Osteocyte (in vitro differentiated cells): ENCODE data around the gene CHMP3. TPM values are rescaled to one million over a fixed set of nuclear protein-coding genes. Genes with fewer than 3 reads are reported as not detected.
"Not testable (repeated sequence)": the region's sequence is repeated elsewhere in the genome, so short reads cannot be mapped to it uniquely, and the experiment has no call there.

Experiments
- DNase-seq: peaks from one replicate; pipeline ENCODE4 v3.0.0; 2021; ENCODE audit warnings: mixed read lengths; ENCODE audit not compliant: unreplicated experiment; ENCODE audit errors: extremely low spot score
- H3K27ac Mint-ChIP-seq: one replicate; pipeline ENCODE4 v1.8.0; 2021; ENCODE audit warnings: mild to moderate bottlenecking, mixed read lengths; ENCODE audit not compliant: unreplicated experiment
- H3K27me3 Mint-ChIP-seq: one replicate; pipeline ENCODE4 v1.8.0; 2021; ENCODE audit warnings: mixed read lengths; ENCODE audit not compliant: unreplicated experiment
- H3K36me3 Mint-ChIP-seq: one replicate; pipeline ENCODE4 v1.8.0; 2021; ENCODE audit warnings: mixed read lengths; ENCODE audit not compliant: unreplicated experiment
- H3K4me1 Mint-ChIP-seq: one replicate; pipeline ENCODE4 v1.8.0; 2021; ENCODE audit warnings: mixed read lengths; ENCODE audit not compliant: unreplicated experiment
- H3K4me3 Mint-ChIP-seq: one replicate; pipeline ENCODE4 v1.8.0; 2021; ENCODE audit warnings: mild to moderate bottlenecking, moderate library complexity, mixed read lengths; ENCODE audit not compliant: unreplicated experiment
- H3K9me3 Mint-ChIP-seq: one replicate; pipeline ENCODE4 v1.8.0; 2021; ENCODE audit warnings: mixed read lengths; ENCODE audit not compliant: unreplicated experiment
- total RNA-seq: library from RNA; stranded (reverse); gene quantifications from 2 replicates; pipeline ENCODE4 v1.2.1, GENCODE V29; 2021
- TF ChIP-seq, protein P1 (sequence below): fragments of 200-600 bp; sonication (generic); IDR thresholded peaks from 2 replicates; pipeline ENCODE4 v1.5.0; 2021; ENCODE audit warnings: antibody characterized with exemption, mild to moderate bottlenecking, moderate library complexity

CHMP3 gene
- total RNA-seq, 1 donor from 2014 or later: 124 TPM

DNA sequence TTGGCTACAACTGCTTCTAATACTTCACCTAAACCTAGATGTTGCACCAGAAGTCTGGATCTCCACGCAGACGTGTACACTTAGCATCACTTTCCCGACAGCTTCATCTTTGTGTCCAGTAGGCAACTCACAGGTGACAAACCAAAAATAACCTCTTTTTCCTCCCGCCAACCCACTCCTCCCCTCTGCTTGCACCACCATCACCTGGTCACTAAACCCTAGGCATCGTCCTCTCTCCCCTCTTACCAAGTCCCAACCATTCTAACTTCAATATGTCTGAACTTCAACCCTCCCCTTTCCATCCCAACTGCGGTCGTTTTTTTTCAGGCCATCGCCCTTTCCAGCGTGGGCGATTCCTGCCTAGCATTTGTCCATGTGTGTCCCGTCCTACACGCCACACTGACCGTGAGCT, 413 bp upstream of the CHMP3 start:
- H3K27ac Mint-ChIP-seq: peak overlapping the region; percentile 99

DNA sequence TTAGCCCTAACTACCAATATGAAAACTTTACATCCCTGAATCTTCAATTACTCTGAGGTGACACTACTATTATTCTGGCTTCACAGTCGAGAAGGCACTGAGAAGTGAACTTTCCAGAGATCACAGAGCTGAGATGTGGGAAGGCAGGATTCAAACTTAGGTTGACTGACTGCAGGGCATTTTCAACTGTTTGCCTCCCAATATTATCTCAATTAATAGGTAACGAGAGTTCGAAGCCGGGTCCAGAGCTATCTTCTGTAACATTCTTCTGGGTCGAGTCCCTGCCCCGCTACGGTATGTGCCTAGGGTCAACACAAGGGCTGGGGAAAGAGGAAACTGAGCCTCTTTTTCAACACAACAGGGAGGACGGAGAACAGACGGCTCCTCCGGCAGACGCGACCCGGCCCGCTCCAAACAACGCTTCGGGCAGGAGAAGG, 740 bp downstream of the CHMP3 start:
- H3K27ac Mint-ChIP-seq: peak overlapping the region; percentile 99
- H3K27me3 Mint-ChIP-seq: peaks cover 11% of the 10 kb centered on the region
- H3K9me3 Mint-ChIP-seq: peaks cover 5% of the 10 kb centered on the region
- no peak for DNase-seq
- TF ChIP-seq, protein P1, sequence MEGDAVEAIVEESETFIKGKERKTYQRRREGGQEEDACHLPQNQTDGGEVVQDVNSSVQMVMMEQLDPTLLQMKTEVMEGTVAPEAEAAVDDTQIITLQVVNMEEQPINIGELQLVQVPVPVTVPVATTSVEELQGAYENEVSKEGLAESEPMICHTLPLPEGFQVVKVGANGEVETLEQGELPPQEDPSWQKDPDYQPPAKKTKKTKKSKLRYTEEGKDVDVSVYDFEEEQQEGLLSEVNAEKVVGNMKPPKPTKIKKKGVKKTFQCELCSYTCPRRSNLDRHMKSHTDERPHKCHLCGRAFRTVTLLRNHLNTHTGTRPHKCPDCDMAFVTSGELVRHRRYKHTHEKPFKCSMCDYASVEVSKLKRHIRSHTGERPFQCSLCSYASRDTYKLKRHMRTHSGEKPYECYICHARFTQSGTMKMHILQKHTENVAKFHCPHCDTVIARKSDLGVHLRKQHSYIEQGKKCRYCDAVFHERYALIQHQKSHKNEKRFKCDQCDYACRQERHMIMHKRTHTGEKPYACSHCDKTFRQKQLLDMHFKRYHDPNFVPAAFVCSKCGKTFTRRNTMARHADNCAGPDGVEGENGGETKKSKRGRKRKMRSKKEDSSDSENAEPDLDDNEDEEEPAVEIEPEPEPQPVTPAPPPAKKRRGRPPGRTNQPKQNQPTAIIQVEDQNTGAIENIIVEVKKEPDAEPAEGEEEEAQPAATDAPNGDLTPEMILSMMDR: no peak
- peak overlapping the region; percentile 93 for H3K4me3 Mint-ChIP-seq
- peaks cover 22% of the 10 kb centered on the region for H3K4me1 Mint-ChIP-seq
- no peaks in the 10 kb centered on the region for H3K36me3 Mint-ChIP-seq

More for the DNA sequence above, 413 bp upstream of the CHMP3 start:
- Mint-ChIP-seq H3K9me3 (peaks cover 5% of the 10 kb centered on the region), H3K4me1 (peaks cover 22% of the 10 kb centered on the region), H3K4me3 (peak overlapping the region; percentile 93), H3K27me3 (peaks cover 15% of the 10 kb centered on the region), H3K36me3 (no peaks in the 10 kb centered on the region)
- TF ChIP-seq, protein P1: no peak
- DNase-seq: no peak

DNA sequence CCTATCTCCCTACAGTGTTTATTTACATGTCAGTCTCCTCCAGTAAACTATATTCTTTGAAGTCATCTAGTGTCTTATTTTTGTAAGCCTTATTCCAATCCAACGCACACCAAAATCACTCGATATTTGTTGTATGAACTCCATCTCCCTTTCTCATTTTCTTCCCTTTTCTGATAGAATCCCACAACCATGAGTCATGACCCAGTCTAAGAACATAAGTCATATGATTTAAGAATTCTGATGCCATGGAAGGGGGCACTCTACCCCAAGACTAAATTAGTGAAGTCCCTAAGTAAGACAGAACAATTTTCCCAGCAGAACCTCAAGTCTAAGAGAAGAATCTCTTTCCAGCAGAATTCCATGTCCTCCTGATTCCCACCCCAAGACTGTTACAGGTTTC, 5.4 kb downstream of the CHMP3 start:
- H3K4me3 Mint-ChIP-seq: no peak overlapping the region
- no peak overlapping the region for H3K27ac Mint-ChIP-seq
- TF ChIP-seq, protein P1: no peak
- no peaks in the 10 kb centered on the region for H3K9me3 Mint-ChIP-seq
- no peaks in the 10 kb centered on the region for H3K27me3 Mint-ChIP-seq
- peaks cover 15% of the 10 kb centered on the region for H3K4me1 Mint-ChIP-seq
- DNase-seq: no peak
- no peaks in the 10 kb centered on the region for H3K36me3 Mint-ChIP-seq

DNA sequence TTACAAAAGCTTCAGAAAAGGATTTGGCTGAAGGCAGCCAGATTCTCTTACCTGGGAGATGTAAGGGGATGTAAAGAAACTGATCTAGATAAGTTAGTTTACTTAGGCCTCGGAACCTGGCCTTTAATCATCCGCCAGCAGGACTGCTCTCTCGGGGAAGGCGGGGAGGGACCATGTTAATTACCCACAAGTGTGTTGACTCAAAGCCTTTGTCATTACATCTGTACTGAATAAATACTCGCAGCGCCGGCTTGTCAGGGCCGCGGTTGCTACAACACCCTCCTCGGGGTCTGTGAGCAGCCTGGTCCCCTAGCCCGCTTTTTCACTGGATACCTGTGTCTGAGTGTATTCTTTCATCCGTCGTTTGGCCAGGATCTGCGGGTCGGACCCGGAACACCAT, 6.7 kb downstream of the CHMP3 start:
- H3K27me3 Mint-ChIP-seq: no peaks in the 10 kb centered on the region
- no peak overlapping the region for H3K4me3 Mint-ChIP-seq
- no peak for DNase-seq
- no peak overlapping the region for H3K27ac Mint-ChIP-seq
- H3K36me3 Mint-ChIP-seq: peaks cover 4% of the 10 kb centered on the region
- H3K9me3 Mint-ChIP-seq: no peaks in the 10 kb centered on the region
- H3K4me1 Mint-ChIP-seq: peaks cover 5% of the 10 kb centered on the region
- TF ChIP-seq, protein P1: no peak

DNA sequence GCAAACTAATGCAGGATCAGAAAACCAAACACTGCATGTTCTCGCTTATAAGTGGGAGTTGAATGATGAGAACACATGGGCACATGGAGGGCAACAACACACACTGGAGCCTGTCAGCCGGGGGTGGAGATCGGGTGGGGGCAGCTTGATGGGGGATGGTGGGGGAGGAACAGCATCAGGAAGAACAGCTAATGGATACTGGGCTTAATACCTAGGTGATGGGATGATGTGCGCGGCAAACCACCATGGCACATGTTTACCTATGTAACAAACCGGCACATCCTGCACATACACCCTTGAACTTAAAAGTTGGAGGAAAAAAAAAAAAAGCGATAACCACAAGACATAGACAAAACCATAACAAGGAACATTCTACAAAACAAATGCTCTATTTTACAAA, 10.4 kb downstream of the CHMP3 start:
- no peak overlapping the region for H3K27ac Mint-ChIP-seq
- peaks cover 11% of the 10 kb centered on the region for H3K36me3 Mint-ChIP-seq
- no peaks in the 10 kb centered on the region for H3K9me3 Mint-ChIP-seq
- no peak overlapping the region for H3K4me3 Mint-ChIP-seq
- no peaks in the 10 kb centered on the region for H3K4me1 Mint-ChIP-seq
- no peak for DNase-seq
- no peaks in the 10 kb centered on the region for H3K27me3 Mint-ChIP-seq
- TF ChIP-seq, protein P1: no peak

DNA sequence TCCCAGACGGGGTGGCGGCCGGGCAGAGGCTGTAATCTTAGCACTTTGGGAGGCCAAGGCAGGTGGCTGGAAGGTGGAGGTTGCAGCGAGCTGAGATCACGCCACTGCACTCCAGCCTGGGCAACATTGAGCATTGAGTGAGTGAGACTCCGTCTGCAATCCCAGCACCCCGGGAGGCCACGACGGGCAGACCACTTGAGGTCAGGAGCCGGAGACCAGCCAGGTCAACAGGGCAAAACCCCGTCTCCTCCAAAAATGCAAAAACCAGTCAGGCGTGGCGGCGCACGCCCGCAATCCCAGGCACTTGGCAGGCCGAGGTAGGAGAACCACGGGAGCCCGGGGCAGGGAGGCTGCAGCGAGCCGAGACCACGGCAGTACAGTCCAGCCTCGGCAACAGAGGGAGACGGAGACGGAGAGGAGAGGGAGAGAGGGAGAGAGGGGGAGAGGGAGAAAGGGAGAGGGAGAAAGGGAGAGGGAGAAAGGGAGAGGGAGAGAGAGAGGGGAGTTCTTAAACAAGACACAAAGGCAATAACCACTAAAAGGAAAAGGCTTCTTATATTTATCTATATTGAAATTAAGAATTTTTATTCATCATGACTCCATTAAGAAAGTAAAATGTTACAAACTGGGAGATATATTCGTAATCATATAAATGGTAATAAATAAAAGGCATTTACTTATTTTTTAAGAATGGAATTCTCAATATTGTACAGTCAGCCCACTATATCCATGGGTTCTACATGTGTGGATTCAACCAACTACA, 13.1 kb downstream of the CHMP3 start:
- DNase-seq, H3K9me3 Mint-ChIP-seq, H3K27me3 Mint-ChIP-seq, H3K4me1 Mint-ChIP-seq, H3K4me3 Mint-ChIP-seq, H3K27ac Mint-ChIP-seq: not testable (repeated sequence)
- peaks cover 25% of the 10 kb centered on the region for H3K36me3 Mint-ChIP-seq

DNA sequence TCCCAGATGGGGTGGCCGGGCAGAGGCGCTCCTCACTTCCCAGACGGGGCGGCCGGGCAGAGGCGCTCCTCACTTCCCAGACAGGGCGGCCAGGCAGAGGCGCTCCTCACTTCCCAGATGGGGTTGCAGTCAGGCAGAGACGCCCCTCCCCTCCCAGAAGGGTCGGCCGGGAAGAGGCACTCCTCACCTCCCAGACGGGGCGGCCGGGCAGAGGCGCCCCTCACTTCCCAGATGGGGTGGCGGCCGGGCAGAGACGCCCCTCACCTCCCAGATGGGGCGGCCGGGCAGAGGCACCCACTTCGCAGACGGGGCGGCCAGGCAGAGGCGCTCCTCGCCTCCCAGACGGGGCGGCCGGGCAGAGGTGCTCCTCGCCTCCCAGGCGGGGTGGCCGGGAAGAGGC, 13.8 kb downstream of the CHMP3 start:
- not testable (repeated sequence) for H3K27ac Mint-ChIP-seq, H3K9me3 Mint-ChIP-seq, H3K4me3 Mint-ChIP-seq, H3K27me3 Mint-ChIP-seq, DNase-seq, H3K4me1 Mint-ChIP-seq
- peaks cover 25% of the 10 kb centered on the region for H3K36me3 Mint-ChIP-seq
